ENCODE measurements around the gene CCDC69.

The CCDC69 gene

DNA sequence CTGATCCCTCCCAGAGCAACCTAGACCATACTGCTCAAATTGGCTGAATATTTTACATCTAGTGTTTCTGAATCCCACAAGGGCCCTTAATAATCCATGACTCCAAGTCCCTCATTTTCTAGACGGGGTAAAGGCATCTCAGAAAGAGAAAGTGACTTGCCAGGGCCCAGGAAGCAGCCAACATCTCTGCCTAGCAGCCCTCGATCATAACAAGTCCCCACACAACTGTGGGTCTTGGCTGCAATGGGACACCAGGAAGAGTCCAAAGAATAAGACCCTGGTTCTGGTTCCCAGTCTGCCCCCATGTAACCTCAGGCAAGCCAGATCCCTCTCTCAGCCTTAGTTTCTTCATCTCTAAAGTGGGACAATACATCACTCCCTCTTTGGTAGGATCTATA is 72.6 kb downstream of the CCDC69 start:
- Histone ChIP-seq H3K23ac (ENCODE audit: low read length) (no peak overlapping the region), H3K4me3 (ENCODE audit: low read depth, low read length) (no peak overlapping the region), H2BK12ac (ENCODE audit: low read length) (no peak overlapping the region), H3K27ac (ENCODE audit: low read depth, low read length) (no peak overlapping the region), H4K12ac (ENCODE audit: low read depth, low read length) (no peak overlapping the region), H2BK120ac (ENCODE audit: insufficient read depth, low read length, poor library complexity) (no peak overlapping the region), H3K18ac (ENCODE audit: low read length) (no peak overlapping the region), H3K79me1 (ENCODE audit: low read length) (no peaks in the 10 kb centered on the region), H4K91ac (ENCODE audit: low read depth, low read length) (no peak overlapping the region), H3K9me3 (ENCODE audit: insufficient read depth, low read depth, low read length) (no peaks in the 10 kb centered on the region), H3K36me3 (ENCODE audit: control insufficient read depth in 1 of 2, insufficient read depth in 2 of 2, low read length in 2 of 2) (peaks cover 6 to 7% of the 10 kb centered on the region in 2 experiments), H3K4ac (ENCODE audit: low read depth, low read length) (no peak overlapping the region), H3K79me2 (ENCODE audit: control insufficient read depth, insufficient read depth, low read length, poor library complexity) (no peaks in the 10 kb centered on the region), H3K4me1 (ENCODE audit: control insufficient read depth in 1 of 2, insufficient read depth in 2 of 2, low read length in 2 of 2) (peaks cover 10 to 14% of the 10 kb centered on the region in 2 experiments), H3K27me3 (ENCODE audit: insufficient read depth, low read length) (no peaks in the 10 kb centered on the region), H4K8ac (ENCODE audit: low read depth, low read length) (no peak overlapping the region), H2AFZ (ENCODE audit: insufficient read depth, low read length, poor library complexity) (no peak overlapping the region), H3K4me2 (ENCODE audit: low read length) (no peak overlapping the region), H2BK5ac (ENCODE audit: low read depth, low read length, poor library complexity) (no peak overlapping the region), H2AK5ac (ENCODE audit: low read length) (no peak overlapping the region), H3K14ac (ENCODE audit: low read length) (no peak overlapping the region), H3K9ac (ENCODE audit: low read length) (no peak overlapping the region)
- WGBS (ENCODE audit: extremely low coverage, insufficient coverage, insufficient read length), result no CpG with 5 or more reads among the region's 2 CpGs
- DNase-seq, result no peak

- no peaks in the 10 kb centered on the region for H3K79me2 ChIP-seq (ENCODE audit: control insufficient read depth, insufficient read depth, low read length, poor library complexity)
- no CpG with 5 or more reads among the region's 5 CpGs for WGBS (ENCODE audit: extremely low coverage, insufficient coverage, insufficient read length)
- H3K4me2 ChIP-seq (ENCODE audit: low read length), result no peak overlapping the region
- H4K12ac ChIP-seq (ENCODE audit: low read depth, low read length), result no peak overlapping the region
- no peak overlapping the region for H3K4ac ChIP-seq (ENCODE audit: low read depth, low read length)
- H3K23ac ChIP-seq (ENCODE audit: low read length), result no peak overlapping the region
- no peaks in the 10 kb centered on the region for H3K27me3 ChIP-seq (ENCODE audit: insufficient read depth, low read length)
- H2BK12ac ChIP-seq (ENCODE audit: low read length), result no peak overlapping the region
- H3K4me1 ChIP-seq (ENCODE audit: control insufficient read depth in 1 of 2, insufficient read depth in 2 of 2, low read length in 2 of 2), result peaks cover 7 to 11% of the 10 kb centered on the region in 2 experiments
- H3K79me1 ChIP-seq (ENCODE audit: low read length), result no peaks in the 10 kb centered on the region
- H3K9me3 ChIP-seq (ENCODE audit: insufficient read depth, low read depth, low read length), result no peaks in the 10 kb centered on the region
- DNase-seq, result no peak
- H3K9ac ChIP-seq (ENCODE audit: low read length), result no peak overlapping the region
- no peak overlapping the region for H3K18ac ChIP-seq (ENCODE audit: low read length)
- no peak overlapping the region for H2BK5ac ChIP-seq (ENCODE audit: low read depth, low read length, poor library complexity)
- H4K8ac ChIP-seq (ENCODE audit: low read depth, low read length), result no peak overlapping the region
- no peak overlapping the region for H3K14ac ChIP-seq (ENCODE audit: low read length)
- H4K91ac ChIP-seq (ENCODE audit: low read depth, low read length), result no peak overlapping the region
- H2AK5ac ChIP-seq (ENCODE audit: low read length), result no peak overlapping the region
- peaks cover 7 to 9% of the 10 kb centered on the region in 2 experiments for H3K36me3 ChIP-seq (ENCODE audit: control insufficient read depth in 1 of 2, insufficient read depth in 2 of 2, low read length in 2 of 2)
- H2BK120ac ChIP-seq (ENCODE audit: insufficient read depth, low read length, poor library complexity), result no peak overlapping the region
- no peak overlapping the region for H3K4me3 ChIP-seq (ENCODE audit: low read depth, low read length)
- H3K27ac ChIP-seq (ENCODE audit: low read depth, low read length), result no peak overlapping the region
- H2AFZ ChIP-seq (ENCODE audit: insufficient read depth, low read length, poor library complexity), result no peak overlapping the region
Observed at GRCh38 chr5:151150471-151151262, 73.2 kb downstream of the CCDC69 start.

GRCh38 chr5:151148583-151148982 is 75.3 kb downstream of the CCDC69 start:
- H3K4ac ChIP-seq (ENCODE audit: low read depth, low read length), result no peak overlapping the region
- H4K8ac ChIP-seq (ENCODE audit: low read depth, low read length), result no peak overlapping the region
- no peak overlapping the region for H4K12ac ChIP-seq (ENCODE audit: low read depth, low read length)
- no peak overlapping the region for H2BK120ac ChIP-seq (ENCODE audit: insufficient read depth, low read length, poor library complexity)
- no peaks in the 10 kb centered on the region for H3K9me3 ChIP-seq (ENCODE audit: insufficient read depth, low read depth, low read length)
- H3K9ac ChIP-seq (ENCODE audit: low read length), result no peak overlapping the region
- DNase-seq, result peak in 1 of 2 donors; percentile 24
- no peak overlapping the region for H3K4me3 ChIP-seq (ENCODE audit: low read depth, low read length)
- no peak overlapping the region for H3K27ac ChIP-seq (ENCODE audit: low read depth, low read length)
- no peak overlapping the region for H3K14ac ChIP-seq (ENCODE audit: low read length)
- no peak overlapping the region for H2AK5ac ChIP-seq (ENCODE audit: low read length)
- no peak overlapping the region for H2BK5ac ChIP-seq (ENCODE audit: low read depth, low read length, poor library complexity)
- H2AFZ ChIP-seq (ENCODE audit: insufficient read depth, low read length, poor library complexity), result no peak overlapping the region
- no peak overlapping the region for H4K91ac ChIP-seq (ENCODE audit: low read depth, low read length)
- H3K27me3 ChIP-seq (ENCODE audit: insufficient read depth, low read length), result no peaks in the 10 kb centered on the region
- H3K36me3 ChIP-seq (ENCODE audit: control insufficient read depth in 1 of 2, insufficient read depth in 2 of 2, low read length in 2 of 2), result peaks cover 15 to 17% of the 10 kb centered on the region in 2 experiments
- no peak overlapping the region for H3K4me2 ChIP-seq (ENCODE audit: low read length)
- no peak overlapping the region for H3K23ac ChIP-seq (ENCODE audit: low read length)
- no peak overlapping the region for H3K18ac ChIP-seq (ENCODE audit: low read length)
- no peaks in the 10 kb centered on the region for H3K79me1 ChIP-seq (ENCODE audit: low read length)
- H3K4me1 ChIP-seq (ENCODE audit: control insufficient read depth in 1 of 2, insufficient read depth in 2 of 2, low read length in 2 of 2), result peaks cover 5 to 10% of the 10 kb centered on the region in 2 experiments
- WGBS (ENCODE audit: extremely low coverage, insufficient coverage, insufficient read length), result no CpG with 5 or more reads among the region's 7 CpGs
- no peak overlapping the region for H2BK12ac ChIP-seq (ENCODE audit: low read length)
- H3K79me2 ChIP-seq (ENCODE audit: control insufficient read depth, insufficient read depth, low read length, poor library complexity), result no peaks in the 10 kb centered on the region

- Histone ChIP-seq H2BK12ac (ENCODE audit: low read length) (no peak overlapping the region), H3K4ac (ENCODE audit: low read depth, low read length) (no peak overlapping the region), H2BK120ac (ENCODE audit: insufficient read depth, low read length, poor library complexity) (no peak overlapping the region), H2BK5ac (ENCODE audit: low read depth, low read length, poor library complexity) (no peak overlapping the region), H3K79me1 (ENCODE audit: low read length) (no peaks in the 10 kb centered on the region), H3K36me3 (ENCODE audit: control insufficient read depth in 1 of 2, insufficient read depth in 2 of 2, low read length in 2 of 2) (peaks cover 15 to 17% of the 10 kb centered on the region in 2 experiments), H4K12ac (ENCODE audit: low read depth, low read length) (no peak overlapping the region), H3K4me1 (ENCODE audit: control insufficient read depth in 1 of 2, insufficient read depth in 2 of 2, low read length in 2 of 2) (peaks cover 5 to 10% of the 10 kb centered on the region in 2 experiments), H3K79me2 (ENCODE audit: control insufficient read depth, insufficient read depth, low read length, poor library complexity) (no peaks in the 10 kb centered on the region), H3K27ac (ENCODE audit: low read depth, low read length) (no peak overlapping the region), H3K9me3 (ENCODE audit: insufficient read depth, low read depth, low read length) (no peaks in the 10 kb centered on the region), H3K14ac (ENCODE audit: low read length) (no peak overlapping the region), H3K4me2 (ENCODE audit: low read length) (no peak overlapping the region), H2AK5ac (ENCODE audit: low read length) (no peak overlapping the region), H3K4me3 (ENCODE audit: low read depth, low read length) (no peak overlapping the region), H3K27me3 (ENCODE audit: insufficient read depth, low read length) (no peaks in the 10 kb centered on the region), H4K91ac (ENCODE audit: low read depth, low read length) (no peak overlapping the region), H3K9ac (ENCODE audit: low read length) (no peak overlapping the region), H3K18ac (ENCODE audit: low read length) (no peak overlapping the region), H3K23ac (ENCODE audit: low read length) (no peak overlapping the region), H2AFZ (ENCODE audit: insufficient read depth, low read length, poor library complexity) (no peak overlapping the region), H4K8ac (ENCODE audit: low read depth, low read length) (no peak overlapping the region)
- no CpG with 5 or more reads among the region's 4 CpGs for WGBS (ENCODE audit: extremely low coverage, insufficient coverage, insufficient read length)
- DNase-seq, result no peak
Observed at GRCh38 chr5:151147033-151147432, 76.9 kb downstream of the CCDC69 start.

Measured in trophoblast cell (in vitro differentiated cells and primary cell).